GM18873 (cell line): ENCODE data around the gene ALOX5.
"Not testable (repeated sequence)": the region's sequence is repeated elsewhere in the genome, so short reads cannot be mapped to it uniquely, and the experiment has no call there.

Experiments used
- ATAC-seq: cut with Tn5 transposase; IDR thresholded peaks from one replicate; pipeline ENCODE4 v1.9.1; 2021; ENCODE audit warnings: mild to moderate bottlenecking, moderate library complexity, moderate number of reproducible peaks; ENCODE audit not compliant: unreplicated experiment, low FRiP score

The ALOX5 gene

DNA sequence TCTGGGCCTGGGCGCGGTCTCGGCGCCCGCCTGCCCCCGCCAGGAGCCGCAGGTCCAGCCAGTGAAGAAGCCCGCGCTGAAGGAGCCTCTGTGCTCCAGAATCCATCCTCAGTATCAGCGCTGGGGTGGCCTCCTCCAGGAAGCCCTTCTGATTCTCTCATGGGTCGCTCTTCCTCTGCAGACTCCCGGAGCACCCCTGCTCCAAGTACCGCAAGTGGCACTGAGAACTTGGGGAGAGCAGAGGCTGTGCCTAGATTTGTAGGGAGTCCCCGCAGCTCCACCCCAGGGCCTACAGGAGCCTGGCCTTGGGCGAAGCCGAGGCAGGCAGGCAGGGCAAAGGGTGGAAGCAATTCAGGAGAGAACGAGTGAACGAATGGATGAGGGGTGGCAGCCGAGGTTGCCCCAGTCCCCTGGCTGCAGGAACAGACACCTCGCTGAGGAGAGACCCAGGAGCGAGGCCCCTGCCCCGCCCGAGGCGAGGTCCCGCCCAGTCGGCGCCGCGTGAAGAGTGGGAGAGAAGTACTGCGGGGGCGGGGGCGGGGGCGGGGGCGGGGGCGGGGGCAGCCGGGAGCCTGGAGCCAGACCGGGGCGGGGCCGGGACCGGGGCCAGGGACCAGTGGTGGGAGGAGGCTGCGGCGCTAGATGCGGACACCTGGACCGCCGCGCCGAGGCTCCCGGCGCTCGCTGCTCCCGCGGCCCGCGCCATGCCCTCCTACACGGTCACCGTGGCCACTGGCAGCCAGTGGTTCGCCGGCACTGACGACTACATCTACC is at the start of gene ALOX5:
ALOX5 (plus strand) TSS at position 641 of the 774 bp plus-strand sequence; CDS start at position 705, 64 bp downstream.
- peak; percentile 41 for ATAC-seq

DNA sequence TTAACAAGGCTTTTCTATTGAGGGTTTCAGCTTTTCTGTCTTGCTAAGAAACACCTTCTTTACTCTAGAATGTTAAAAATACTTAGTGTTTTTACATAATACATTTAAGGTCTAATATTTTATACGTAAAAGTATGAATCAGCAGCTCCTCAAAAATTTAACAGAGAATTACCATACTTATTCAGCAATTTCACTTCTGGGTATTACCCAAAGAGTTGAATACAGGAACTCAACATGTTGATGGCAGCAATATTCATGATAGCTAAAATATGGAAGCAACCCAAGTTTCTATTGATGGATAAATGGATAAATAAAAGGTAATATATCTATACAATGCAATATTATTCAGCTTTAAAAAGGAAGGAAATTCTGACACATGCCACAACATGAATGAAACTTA is 48.9 kb upstream of the ALOX5 start:
- ATAC-seq: no peak

DNA sequence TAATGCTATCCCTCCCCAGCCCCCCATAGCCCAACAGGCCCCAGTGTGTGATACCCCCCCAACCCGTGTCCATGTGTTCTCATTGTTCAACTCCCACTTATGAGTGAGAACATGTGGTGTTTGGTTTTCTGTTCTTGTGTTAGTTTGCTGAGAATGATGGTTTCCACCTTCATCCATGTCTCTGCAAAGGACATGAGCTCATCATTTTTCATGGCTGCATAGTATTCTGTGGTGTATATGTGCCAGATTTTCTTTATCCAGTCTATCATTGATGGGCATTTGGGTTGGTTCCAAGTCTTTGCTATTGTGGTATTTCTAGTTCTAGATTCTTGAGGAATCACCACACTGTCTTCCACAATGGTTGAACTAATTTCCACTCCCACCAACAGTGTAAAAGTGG is 47.2 kb upstream of the ALOX5 start:
- ATAC-seq: not testable (repeated sequence)

DNA sequence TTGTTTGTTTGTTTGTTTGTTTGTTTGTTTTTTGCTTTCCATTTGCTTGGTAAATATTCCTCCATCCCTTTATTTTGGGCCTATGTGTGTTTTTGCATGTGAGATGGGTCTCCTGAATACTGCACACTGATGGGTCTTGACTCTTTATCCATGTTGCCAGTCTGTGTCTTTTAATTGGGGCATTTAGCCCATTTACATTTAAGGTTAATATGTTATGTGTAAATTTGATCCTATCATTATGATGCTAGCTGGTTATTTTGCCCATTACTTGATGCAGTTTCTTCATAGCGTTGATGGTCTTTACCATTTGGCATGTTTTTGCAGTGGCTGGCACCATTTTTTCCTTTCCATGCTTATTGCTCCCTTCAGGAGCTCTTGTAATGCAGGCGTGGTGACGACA is 42.2 kb upstream of the ALOX5 start:
- ATAC-seq: not testable (repeated sequence)

DNA sequence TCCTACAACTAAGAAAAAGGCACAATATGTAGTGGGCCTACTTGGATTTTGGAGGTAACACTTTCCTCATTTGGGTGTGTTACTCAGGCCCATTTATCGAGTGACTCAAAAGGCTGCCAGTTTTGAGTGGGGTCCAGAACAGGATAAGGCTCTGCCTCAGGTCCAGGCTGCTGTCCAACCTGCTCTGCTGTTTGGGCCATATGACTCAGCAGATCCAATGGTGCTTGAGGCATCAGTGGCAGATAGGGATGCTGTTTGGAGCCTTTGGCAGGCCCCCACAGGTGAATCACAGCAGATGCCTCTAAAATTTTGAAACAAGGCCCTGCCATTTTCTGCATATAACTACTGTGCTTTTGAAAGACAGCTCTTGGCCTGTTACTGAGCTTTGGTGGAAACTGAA is 34.1 kb upstream of the ALOX5 start:
- ATAC-seq: no peak

DNA sequence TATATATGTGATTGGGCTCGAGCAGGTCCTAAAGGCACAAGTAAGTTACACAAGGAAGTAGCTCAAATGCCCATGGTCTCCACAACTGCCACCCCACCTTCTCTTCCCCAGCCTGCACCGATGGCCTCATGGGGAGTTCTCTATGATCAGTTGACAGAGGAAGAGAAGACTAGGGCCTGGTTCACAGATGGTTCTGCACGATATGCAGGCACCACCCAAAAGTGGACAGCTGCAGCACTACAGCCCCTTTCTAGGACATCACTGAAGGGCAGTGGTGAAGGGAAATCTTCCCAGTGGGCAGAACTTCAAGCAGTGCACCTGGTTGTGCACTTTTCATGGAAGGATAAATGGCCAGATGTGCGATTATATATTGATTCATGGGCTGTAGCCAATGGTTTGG is 33.6 kb upstream of the ALOX5 start:
- not testable (repeated sequence) for ATAC-seq

DNA sequence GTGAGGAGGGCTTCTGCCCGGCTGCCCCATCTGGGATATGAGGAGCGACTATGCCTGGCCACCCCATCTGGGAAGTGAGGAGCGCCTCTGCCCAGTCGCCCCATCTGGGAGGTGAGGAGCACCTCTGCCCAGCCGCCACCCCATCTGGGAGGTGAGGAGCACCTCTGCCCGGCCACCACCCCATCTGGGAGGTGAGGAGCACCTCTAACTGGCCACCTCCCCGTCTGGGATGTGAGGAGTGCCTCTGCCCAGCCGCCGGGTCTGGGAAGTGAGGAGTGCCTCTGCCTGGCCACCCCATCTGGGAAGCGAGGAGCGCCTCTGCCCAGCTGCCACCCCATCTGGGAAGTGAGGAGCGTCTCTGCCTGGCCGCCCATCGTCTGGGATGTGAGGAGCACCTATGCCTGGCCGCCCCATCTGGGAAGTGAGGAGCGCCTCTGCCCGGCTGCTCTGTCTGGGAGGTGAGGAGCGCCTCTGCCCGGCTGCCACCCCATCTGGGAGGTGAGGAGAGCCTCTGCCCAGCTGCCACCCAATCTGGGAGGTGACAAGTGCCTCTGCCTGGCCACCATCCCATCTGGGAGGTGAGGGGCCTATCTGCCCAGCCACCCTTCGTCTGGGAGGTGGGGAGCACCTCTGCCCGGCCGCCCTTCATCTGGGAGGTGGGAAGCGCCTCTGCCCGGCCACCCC is 27.2 kb upstream of the ALOX5 start:
- not testable (repeated sequence) for ATAC-seq

DNA sequence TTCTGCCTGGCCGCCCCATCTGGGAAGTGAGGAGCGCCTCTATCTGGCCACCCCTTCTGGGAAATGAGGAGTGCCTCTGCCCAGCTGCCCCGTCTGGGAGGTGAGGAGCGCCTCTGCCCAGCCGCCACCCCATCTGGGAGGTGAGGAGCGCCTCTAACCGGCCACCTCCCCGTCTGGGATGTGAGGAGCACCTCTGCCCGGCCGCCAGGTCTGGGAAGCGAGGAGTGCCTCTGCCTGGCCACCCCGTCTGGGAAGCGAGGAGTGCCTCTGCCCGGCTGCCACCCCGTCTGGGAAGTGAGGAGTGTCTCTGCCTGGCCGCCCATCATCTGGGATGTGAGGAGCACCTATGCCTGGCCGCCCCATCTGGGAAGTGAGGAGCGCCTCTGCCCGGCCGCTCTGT is 26.6 kb upstream of the ALOX5 start:
- ATAC-seq: not testable (repeated sequence)

DNA sequence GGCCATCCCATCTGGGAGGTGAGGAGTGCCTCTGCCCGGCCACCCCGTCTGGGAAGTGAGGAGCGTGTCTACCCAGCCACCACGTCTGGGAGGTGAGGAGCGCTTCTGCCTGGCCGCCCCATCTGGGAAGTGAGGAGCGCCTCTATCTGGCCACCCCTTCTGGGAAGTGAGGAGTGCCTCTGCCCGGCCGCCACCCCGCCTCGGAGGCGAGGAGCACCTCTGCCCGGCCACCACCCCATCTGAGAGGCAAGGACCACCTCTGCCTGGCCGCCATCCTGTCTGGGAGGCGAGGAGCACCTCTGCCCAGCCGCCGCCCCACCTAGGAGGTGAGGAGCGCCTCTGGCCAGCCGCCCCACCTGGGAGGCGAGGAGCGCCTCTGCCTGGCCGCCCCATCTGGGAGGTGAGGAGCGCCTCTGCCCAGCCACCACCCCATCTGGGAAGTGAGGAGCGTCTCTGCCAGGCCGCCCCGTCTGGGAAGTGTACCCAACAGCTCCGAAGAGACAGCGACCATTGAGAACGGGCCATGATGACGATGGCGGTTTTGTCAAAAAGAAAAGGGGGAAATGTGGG is 25.7 kb upstream of the ALOX5 start:
- ATAC-seq: not testable (repeated sequence)

DNA sequence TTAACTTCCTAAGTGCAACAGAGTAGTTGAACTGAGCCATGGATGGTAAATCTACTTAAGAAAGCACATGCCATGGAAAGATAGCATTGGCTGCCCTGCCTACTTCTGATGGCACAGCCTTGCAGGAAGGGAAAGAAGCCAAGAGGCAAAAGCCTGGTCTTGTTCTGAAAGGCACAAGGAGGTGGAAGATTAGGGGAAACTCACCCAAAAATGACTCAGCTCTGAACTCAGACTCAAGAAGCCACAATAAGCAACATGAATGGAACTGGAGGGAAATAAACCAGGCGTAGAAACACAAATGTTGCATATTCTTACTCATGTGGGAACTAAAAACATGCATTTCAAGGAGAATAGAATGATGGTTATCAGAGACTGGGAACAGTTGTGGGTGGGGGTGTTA is 20.8 kb upstream of the ALOX5 start:
- ATAC-seq: peak; percentile 52

DNA sequence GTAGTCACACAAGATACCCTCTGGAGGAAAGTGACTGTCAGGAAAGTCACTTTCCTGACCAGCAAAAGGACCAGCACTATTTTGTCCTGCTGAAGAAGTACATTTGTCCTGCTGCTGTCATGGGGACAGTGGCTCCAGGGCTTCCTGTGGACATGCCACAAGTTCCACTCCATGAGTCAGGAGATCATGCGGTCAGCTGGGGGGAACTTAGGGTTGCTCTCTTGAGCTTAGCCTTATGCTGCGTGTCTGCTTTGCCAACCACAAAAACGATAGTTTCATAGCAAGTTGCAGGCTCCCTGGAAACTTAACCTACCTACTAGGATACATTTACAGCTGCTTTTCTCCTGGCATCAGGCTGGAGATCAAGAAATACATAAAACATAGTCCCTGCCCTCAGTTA is 19.8 kb upstream of the ALOX5 start:
- ATAC-seq: no peak

DNA sequence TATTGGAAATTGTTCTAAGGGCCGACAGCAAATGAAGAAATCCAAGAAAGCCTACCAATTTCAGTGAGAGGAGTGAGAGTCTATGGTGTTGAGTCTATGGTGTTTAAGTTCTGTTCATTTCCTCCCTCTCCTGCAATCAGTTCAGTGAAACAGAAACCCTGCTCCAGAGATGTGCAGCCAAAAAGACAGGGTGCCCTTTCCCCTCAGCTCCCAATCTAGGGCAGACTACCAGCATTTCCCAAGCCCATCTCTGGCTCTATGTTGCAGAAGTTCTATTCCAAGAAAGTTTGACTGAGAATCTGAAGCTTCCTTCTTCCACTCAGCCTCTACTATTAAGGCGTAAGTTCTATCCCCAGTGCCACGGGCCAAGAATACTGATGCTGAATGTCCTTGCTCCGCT is 18.5 kb upstream of the ALOX5 start:
- ATAC-seq: no peak

DNA sequence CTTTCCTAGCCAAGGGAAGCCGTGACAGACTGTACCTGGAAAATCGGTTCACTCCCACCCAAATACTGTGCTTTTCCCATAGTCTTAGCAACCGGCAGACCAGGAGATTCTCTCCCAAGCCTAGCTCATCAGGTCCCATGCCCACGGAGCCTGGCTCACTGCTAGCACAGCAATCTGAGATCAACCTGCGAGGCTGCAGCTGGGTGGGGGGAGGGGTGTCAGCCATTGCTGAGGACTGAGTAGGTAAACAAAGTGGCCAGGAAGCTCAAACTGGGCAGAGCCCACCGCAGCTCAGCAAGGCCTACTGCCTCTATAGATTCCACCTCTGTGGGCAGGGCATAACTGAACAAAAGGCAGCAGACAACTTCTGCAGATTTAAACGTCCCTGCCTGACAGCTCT is 15.1 kb upstream of the ALOX5 start:
- not testable (repeated sequence) for ATAC-seq

DNA sequence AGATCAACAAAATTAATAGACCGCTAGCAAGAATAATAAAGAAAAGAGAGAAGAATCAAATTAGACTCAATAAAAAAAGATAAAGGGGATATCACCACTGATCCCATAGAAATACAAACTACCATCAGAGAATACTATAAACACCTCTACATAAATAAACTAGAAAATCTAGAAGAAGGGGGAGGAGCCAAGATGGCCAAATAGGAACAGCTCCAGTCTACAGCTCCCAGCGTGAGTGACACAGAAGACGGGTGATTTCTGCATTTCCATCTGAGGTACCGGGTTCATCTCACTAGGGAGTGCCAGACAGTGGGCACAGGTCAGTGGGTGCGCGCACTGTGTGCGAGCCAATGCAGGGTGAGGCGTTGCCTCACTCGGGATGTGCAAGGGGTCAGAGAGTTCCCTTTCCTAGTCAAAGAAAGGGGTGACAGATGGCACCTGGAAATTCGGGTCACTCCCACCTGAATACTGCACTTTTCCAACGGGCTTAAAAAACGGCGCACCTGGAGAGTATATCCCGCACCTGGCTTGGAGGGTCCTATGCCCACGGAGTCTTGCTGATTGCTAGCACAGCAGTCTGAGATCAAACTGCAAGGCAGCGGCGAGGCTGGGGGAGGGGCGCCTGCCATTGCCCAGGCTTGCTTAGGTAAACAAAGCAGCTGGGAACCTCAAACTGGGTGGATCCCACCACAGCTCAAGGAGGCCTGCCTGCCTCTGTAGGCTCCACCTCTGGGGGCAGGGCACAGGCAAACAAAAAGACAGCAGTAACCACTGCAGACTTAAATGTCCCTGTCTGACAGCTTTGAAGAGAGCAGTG is 11.8 kb upstream of the ALOX5 start:
- ATAC-seq: not testable (repeated sequence)

DNA sequence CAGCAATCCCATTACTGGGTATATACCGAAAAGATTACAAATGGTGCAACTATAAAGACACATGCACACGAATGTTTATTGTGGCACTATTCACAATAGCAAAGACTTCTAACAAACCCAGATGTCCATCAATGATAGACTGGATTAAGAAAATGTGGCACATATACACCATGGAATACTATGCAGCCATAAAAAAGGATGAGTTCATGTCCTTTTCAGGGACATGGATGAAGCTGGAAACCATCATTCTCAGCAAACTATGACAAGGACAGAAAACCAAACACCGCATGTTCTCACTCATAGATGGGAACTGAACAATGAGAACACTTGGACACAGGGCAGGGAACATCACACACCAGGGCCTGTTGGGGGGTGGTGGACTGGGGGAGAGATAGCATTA is 6.4 kb upstream of the ALOX5 start:
- not testable (repeated sequence) for ATAC-seq

DNA sequence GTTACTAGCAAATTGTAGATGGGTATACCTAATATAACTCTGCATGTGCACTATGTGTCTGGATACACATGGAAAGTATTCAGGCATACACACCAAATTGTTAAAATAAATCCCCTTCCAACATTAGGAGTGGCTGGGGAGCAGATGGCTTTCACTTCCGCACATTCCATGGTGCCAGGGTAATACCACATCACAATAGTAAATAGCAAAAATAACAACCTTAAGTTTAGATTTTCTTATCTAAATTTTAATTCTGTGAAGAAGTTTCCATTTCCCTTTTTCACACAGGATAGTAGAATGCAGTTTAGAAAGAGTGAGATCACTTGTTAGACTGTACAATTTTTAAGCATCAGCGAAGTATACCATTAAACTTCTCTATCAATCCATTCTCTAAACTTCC is 5.8 kb upstream of the ALOX5 start:
- ATAC-seq: no peak

DNA sequence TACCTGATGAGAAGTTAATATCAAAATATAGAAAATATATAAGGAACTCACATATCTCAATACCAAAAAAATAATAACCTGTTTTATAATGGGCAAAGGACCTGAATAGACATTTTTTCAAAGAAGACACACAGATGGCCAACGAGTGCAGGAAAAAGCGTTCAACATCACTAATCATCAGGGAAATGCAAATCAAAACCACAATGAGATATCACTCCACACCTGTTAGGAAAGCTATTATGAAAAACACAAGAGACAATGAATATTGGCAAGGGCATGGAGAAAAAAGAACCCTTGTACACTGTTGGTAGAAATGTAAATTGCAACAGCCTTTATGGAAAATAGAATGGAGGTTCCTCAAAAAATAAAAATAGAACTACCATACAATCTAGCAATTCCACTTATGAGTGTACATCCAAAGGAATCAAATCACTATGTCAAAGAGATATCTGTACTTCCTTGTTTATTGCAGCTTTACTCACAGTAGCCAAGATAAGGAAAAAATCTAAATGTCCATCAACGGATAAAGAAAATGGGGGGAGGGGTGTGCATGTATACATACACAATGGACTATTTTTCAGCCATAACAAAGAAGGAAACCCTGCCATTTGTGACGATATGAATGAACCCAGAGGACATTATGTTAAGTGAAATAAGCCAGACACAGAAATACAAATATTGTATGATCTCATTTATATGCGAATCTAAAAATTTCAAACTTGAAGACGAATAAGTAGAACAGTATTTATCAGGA is 3.6 kb upstream of the ALOX5 start:
- no peak for ATAC-seq

DNA sequence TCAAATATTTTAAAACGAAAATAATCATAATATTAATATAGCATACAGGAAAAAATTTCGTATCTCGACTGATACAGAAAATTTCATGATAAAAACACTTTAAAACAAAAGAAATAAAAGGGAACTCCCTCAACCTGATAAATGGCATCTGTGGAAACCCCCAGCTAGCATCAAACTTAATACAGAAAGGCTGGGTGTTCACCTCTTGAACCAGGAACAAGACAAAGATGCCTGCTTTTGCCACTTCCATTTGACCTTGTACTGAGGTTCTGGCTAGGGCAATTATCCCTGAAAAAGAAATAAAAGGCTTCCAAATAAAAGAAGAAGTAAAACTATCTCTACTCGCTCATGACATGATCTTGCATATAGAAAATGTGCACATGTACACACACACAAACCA is 2.5 kb upstream of the ALOX5 start:
- ATAC-seq: no peak

DNA sequence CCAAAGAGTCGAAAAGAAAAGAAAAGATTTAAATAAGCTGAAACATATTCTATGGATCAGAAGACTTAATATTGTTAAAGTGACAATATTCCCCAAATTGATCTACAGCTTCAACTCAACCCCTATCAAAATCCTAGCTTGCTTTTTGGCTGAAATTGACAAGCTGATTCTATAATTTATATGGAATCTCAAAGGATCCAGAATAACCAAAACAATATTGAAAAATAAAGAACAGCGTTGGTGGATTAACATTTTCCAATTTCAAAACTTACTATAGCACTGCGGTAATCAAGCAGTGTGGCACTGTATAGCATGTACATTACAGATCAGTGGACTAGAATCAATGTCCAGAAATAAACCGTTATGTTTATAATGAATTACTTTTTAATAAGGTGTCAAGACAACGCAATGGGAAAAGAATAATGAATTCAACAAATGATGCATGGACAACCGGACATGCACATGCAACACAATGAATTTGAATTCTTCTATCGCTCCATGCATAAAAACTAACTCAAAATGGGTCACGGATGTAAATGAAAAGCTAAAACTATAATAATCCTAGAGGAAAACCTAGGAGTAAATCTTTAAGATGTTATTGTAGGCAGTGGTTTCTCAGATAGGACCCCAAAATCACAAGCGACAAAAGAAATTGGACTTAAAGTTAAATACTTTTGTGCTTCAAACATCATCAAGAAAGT is 1.6 kb upstream of the ALOX5 start:
- no peak for ATAC-seq
